Adrenal gland (tissue), 12 donors: ENCODE results near the gene HECTD3. TPM values are rescaled to one million over a fixed set of nuclear protein-coding genes. Genes with fewer than 3 reads are reported as not detected.

Experiments
- DNase-seq, 7 donors: peaks; one replicate each; pipeline ENCODE4 v3.0.0-alpha.2; 2019 to 2020
- H3K27ac ChIP-seq, 5 donors: fragments of 200-600 bp; sonication (generic) in 4 of 5; 1 replicate in 3 of 5; 2 replicates in 2 of 5; pipeline versions ENCODE4 v1.5.1 to v1.8.0; 2016 to 2020; ENCODE audit warnings: mild to moderate bottlenecking in 1 of 5
- H3K27me3 ChIP-seq: fragments of 200-600 bp; 2 replicates; pipeline ENCODE4 v1.8.0; 2021
- H3K36me3 ChIP-seq, 2 donors: fragments of 200-600 bp; replicated peaks in 1 of 2; 1 replicate in 1 of 2; 2 replicates in 1 of 2; pipeline versions ENCODE4 v1.5.1 to v1.8.0; 2018 to 2022
- H3K4me1 ChIP-seq, 2 donors: fragments of 200-600 bp; replicated peaks in 1 of 2; 1 replicate in 1 of 2; 2 replicates in 1 of 2; pipeline versions ENCODE4 v1.5.1 to v1.8.0; 2018 to 2021
- H3K4me3 ChIP-seq, 4 donors: fragments of 200-600 bp; sonication (generic) in 3 of 4; one replicate each; pipeline ENCODE4 v1.5.1; 2016 to 2018
- H3K9me3 ChIP-seq, 3 donors: fragments of 200-600 bp; sonication (generic) in 1 of 3; replicated peaks in 1 of 3; 1 replicate in 2 of 3; 2 replicates in 1 of 3; pipeline versions ENCODE4 v1.5.1 to v1.8.0; 2016 to 2021
- POLR2A ChIP-seq, 2 donors: fragments of 450-650 bp; IDR thresholded peaks; one replicate each; pipeline ENCODE4 v1.6.1; 2017; ENCODE audit warnings: antibody characterized with exemption in 2 of 2, mild to moderate bottlenecking in 2 of 2, moderate library complexity in 1 of 2
- WGBS, 4 donors: extraction: QIAGEN DNeasy Blood & Tissue Kit in 2 of 4; methylation state at CpG; one replicate each; pipeline versions ENCODE4 v1.1.5 to v1.1.7; 2013 to 2017; 5-methylcytosine and 5-hydroxymethylcytosine counted together
- intact Hi-C, 2 donors: fragments of 100-400 bp; cut with DNase I; formaldehyde crosslinking; loops; one replicate each; pipeline versions ENCODE4 v1.14.1 to v1.15.0; 2022 to 2023
- polyA plus RNA-seq, 3 donors: library from polyadenylated mRNA; stranded (reverse); fragments of 200-250 nt in 2 of 3; fragments of 350-450 nt in 1 of 3; fragmentation: Illumina TruSeq in 1 of 3; extraction: RNeasy Lipid Tissue Mini Kit (QIAGEN cat#74804) in 1 of 3; gene quantifications; one replicate each; pipeline ENCODE4 v1.2.3, GENCODE V29; 2013 to 2014
- total RNA-seq, 9 donors: library from RNA; depleted of rRNA in 4 of 9; stranded (reverse); fragments of >200 nt in 4 of 9; fragments of 120-200 nt in 1 of 9; fragmentation: NEBNext Ultra II Directional in 1 of 9; extraction: Animal tissue kit (Norgen Biotek cat#: 25700) in 1 of 9; gene quantifications; one replicate each; pipeline versions ENCODE4 v1.1.0 to v1.2.4, GENCODE V29; 2013 to 2023
- TF ChIP-seq, protein P1 (sequence below), 6 experiments: fragments of 450-650 bp in 4 of 6; fragments of 200-600 bp in 2 of 6; sonication (generic) in 1 of 6; IDR thresholded peaks; 1 replicate in 5 of 6; 2 replicates in 1 of 6; pipeline versions ENCODE4 v1.5.1 to v1.8.0; 2016 to 2021; ENCODE audit warnings: antibody characterized with exemption in 6 of 6, mild to moderate bottlenecking in 2 of 6, moderate library complexity in 1 of 6
- donor health status: healthy with polysubstance abuse.
- donor health status: Bipolar disorder and iron deficiency.
- donor health status: DM: yes; HTN: yes; CAD: no.
- donor health status: DM: no; HTN: no; CAD: no.
- donor health status: DM: no; HTN: no; CAD: no.
- donor health status: DM: yes; HTN: yes; CAD: no.

The HECTD3 gene
- total and polyA plus RNA-seq, 12 donors = 17.2 to 73.7 (median 50.8) TPM

DNA sequence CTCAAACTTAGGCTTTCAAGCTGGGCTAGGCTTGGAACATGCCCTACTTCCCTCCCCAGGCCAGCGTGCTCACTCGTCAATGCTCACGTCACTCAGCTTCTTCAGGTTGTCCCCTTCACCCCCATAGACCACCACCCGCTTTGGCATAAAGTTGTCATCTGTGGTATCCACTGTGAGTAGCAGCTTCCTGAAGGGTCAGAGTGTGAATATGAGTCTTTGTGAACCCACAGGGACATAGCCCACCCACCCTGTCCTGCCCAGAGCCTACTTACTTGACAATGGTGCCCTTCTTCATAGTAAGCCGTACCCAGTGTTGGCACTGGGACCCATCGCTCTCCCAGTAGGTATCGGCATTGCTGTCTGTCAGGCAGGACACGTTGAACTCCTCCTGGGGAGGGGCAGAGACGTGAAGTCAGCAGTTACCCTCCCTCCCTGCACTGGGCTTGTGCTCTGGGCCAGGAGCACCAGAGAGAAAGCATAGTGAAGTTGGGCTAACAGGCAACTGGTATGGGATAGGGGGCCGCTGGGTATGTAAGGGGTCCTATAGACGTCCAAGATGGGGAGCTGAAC is 1.7 kb downstream of the HECTD3 start:
- DNase-seq = peak in 2 of 7 donors; percentile 16 to 45
- Histone ChIP-seq H3K36me3 (peaks cover 0 to 58% of the 10 kb centered on the region in 2 donors), H3K27ac (no peak overlapping the region), H3K4me1 (peaks cover 34 to 40% of the 10 kb centered on the region in 2 donors), H3K4me3 (no peak overlapping the region), H3K9me3 (no peaks in the 10 kb centered on the region), H3K27me3 (no peaks in the 10 kb centered on the region)
- 90 to 95% (median 92%) methylated on average over 11 of the region's 11 CpGs for WGBS, 4 donors
- intact Hi-C loops = loop anchor here in 1 of 2 donors (5.0 kb wide), 1 partner anchor 172 kb away; no protein-coding TSS in a partner anchor
- TF ChIP-seq, protein P1, sequence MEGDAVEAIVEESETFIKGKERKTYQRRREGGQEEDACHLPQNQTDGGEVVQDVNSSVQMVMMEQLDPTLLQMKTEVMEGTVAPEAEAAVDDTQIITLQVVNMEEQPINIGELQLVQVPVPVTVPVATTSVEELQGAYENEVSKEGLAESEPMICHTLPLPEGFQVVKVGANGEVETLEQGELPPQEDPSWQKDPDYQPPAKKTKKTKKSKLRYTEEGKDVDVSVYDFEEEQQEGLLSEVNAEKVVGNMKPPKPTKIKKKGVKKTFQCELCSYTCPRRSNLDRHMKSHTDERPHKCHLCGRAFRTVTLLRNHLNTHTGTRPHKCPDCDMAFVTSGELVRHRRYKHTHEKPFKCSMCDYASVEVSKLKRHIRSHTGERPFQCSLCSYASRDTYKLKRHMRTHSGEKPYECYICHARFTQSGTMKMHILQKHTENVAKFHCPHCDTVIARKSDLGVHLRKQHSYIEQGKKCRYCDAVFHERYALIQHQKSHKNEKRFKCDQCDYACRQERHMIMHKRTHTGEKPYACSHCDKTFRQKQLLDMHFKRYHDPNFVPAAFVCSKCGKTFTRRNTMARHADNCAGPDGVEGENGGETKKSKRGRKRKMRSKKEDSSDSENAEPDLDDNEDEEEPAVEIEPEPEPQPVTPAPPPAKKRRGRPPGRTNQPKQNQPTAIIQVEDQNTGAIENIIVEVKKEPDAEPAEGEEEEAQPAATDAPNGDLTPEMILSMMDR (IDR thresholded peaks at IDR 0.05) = no peak
- TF ChIP-seq POLR2A (IDR thresholded peaks at IDR 0.05) = no peak

DNA sequence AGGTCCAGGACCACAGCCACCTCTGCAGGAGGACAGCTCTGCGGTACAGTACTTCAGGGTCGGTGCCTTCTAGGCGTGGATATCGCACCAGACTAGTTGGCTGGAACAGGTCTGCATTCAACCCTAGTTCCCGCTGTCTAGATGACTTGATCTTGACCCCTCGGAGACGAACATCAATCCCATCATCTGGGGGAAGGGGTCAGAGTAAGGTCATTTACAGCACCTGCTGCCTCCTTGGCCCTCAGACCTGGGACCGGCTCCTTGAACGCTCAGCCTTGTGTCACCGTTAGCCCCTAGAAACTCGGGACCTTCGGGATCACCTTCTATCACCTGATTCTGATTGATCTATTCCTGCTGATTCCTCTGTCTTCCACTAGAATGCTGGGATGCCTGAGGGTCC is 2.6 kb downstream of the HECTD3 start:
- peaks cover 0 to 63% of the 10 kb centered on the region in 2 donors for H3K36me3 ChIP-seq
- peaks cover 31% of the 10 kb centered on the region in 2 donors for H3K4me1 ChIP-seq
- H3K27me3 ChIP-seq = no peaks in the 10 kb centered on the region
- no peak for TF ChIP-seq POLR2A (IDR thresholded peaks at IDR 0.05)
- TF ChIP-seq, protein P1 (IDR thresholded peaks at IDR 0.05) = no peak
- DNase-seq = peak in 2 of 7 donors; percentile 6 to 46
- WGBS, 4 donors = 86 to 95% (median 91%) methylated on average over 8 to 12 of the region's 12 CpGs
- intact Hi-C loops = loop anchor here in 1 of 2 donors (5.0 kb wide), 1 partner anchor 171 kb away; no protein-coding TSS in a partner anchor
- no peaks in the 10 kb centered on the region for H3K9me3 ChIP-seq
- H3K27ac ChIP-seq = no peak overlapping the region
- no peak overlapping the region for H3K4me3 ChIP-seq

DNA sequence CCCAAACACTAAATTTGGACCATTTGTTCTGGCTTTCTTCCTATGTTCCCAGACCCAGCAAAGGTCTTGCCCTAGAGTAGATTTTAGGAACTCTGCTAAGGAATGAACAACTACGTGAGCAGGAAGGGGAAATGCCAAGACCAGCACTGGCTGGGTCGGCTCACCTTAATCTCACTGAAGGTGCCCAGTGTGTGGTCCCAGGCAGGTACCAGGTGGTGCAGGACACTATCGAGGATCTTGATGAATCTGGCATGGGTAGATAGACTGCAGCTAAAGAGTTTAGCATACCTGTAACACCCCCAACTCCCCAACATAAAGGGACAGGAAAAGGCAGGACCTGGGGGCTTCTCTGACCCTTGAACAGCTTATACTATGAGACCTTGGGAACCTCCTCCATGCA is 3.0 kb downstream of the HECTD3 start:
- intact Hi-C loops = loop anchor here in 1 of 2 donors (5.0 kb wide), 1 partner anchor 171 kb away; no protein-coding TSS in a partner anchor

DNA sequence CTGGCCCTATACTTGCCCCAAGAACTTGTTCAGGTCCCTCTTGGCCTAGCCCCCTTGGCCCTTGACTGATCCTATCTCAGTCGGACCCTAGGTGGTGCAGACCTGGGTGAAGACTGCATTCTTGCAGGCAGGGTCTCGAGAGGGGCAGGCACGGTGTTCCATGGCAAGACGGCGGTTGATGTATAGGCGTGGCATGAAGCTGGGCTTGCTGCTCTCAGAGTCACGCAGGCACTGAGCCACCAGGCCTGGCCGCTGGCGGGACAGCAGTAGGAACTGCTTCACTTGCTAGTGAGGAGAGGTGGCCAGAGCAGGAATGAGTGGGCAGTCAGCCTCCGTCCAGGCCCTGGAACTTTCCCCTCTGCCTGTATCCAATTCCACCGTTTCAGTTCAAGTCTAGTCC is 3.8 kb downstream of the HECTD3 start:
- TF ChIP-seq, protein P1 (IDR thresholded peaks at IDR 0.05) = no peak
- TF ChIP-seq POLR2A (IDR thresholded peaks at IDR 0.05) = no peak
- H3K4me3 ChIP-seq = no peak overlapping the region
- H3K27ac ChIP-seq = no peak overlapping the region
- H3K9me3 ChIP-seq = no peaks in the 10 kb centered on the region
- WGBS, 4 donors = 84 to 90% (median 85%) methylated on average over 7 to 11 of the region's 11 CpGs
- peaks cover 20 to 22% of the 10 kb centered on the region in 2 donors for H3K4me1 ChIP-seq
- DNase-seq = peak in 2 of 7 donors; percentile 12 to 49
- intact Hi-C loops = loop anchor here in 1 of 2 donors (5.0 kb wide), 1 partner anchor 170 kb away; no protein-coding TSS in a partner anchor
- H3K27me3 ChIP-seq = no peaks in the 10 kb centered on the region
- H3K36me3 ChIP-seq = peaks cover 0 to 75% of the 10 kb centered on the region in 2 donors

More for the DNA sequence above, 3.0 kb downstream of the HECTD3 start:
- peaks cover 0 to 67% of the 10 kb centered on the region in 2 donors for H3K36me3 ChIP-seq
- WGBS, 4 donors = 90 to 98% (median 92%) methylated on average over 3 of the region's 3 CpGs
- H3K27ac ChIP-seq = no peak overlapping the region
- TF ChIP-seq POLR2A (IDR thresholded peaks at IDR 0.05) = no peak
- TF ChIP-seq, protein P1 (IDR thresholded peaks at IDR 0.05) = no peak
- H3K27me3 ChIP-seq = no peaks in the 10 kb centered on the region
- DNase-seq = peak in 1 of 7 donors; percentile 5
- no peaks in the 10 kb centered on the region for H3K9me3 ChIP-seq
- no peak overlapping the region for H3K4me3 ChIP-seq
- peaks cover 26 to 27% of the 10 kb centered on the region in 2 donors for H3K4me1 ChIP-seq
